Measurements from ENCODE around the gene KRTCAP2.

DNA sequence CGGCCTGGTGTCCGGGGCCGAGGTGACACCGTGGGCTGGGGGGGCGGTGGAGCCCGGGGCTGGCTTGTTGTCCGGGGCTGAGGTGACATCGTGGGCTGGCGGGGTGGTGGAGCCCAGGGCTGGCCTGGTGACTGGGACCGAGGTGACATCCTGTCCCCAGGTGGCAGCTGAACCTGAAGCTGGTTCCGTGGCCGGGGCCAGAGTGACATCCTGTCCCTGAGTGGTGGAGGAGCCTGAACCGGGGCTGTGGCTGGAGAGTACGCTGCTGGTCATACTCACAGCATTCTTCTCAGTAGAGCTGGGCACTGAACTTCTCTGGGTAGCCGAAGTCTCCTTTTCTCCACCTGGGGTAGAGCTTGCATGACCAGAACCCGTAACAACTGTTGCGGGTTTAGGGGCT lies 18.8 kb upstream of the KRTCAP2 start:
- TF ChIP-seq, protein P1, sequence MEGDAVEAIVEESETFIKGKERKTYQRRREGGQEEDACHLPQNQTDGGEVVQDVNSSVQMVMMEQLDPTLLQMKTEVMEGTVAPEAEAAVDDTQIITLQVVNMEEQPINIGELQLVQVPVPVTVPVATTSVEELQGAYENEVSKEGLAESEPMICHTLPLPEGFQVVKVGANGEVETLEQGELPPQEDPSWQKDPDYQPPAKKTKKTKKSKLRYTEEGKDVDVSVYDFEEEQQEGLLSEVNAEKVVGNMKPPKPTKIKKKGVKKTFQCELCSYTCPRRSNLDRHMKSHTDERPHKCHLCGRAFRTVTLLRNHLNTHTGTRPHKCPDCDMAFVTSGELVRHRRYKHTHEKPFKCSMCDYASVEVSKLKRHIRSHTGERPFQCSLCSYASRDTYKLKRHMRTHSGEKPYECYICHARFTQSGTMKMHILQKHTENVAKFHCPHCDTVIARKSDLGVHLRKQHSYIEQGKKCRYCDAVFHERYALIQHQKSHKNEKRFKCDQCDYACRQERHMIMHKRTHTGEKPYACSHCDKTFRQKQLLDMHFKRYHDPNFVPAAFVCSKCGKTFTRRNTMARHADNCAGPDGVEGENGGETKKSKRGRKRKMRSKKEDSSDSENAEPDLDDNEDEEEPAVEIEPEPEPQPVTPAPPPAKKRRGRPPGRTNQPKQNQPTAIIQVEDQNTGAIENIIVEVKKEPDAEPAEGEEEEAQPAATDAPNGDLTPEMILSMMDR (IDR thresholded peaks at IDR 0.05; ENCODE audit: poor library complexity): no peak
- TF ChIP-seq EZH2 (IDR thresholded peaks at IDR 0.05; ENCODE audit: borderline replicate concordance) (no peak), EZH2phosphoT487 (IDR thresholded peaks at IDR 0.05; ENCODE audit: low read depth, severe bottlenecking, unreplicated experiment) (no peak)

Data from hepatocyte (in vitro differentiated cells).